Measurements from ENCODE around the gene NXPH2.
"Not testable (repeated sequence)": the region's sequence is repeated elsewhere in the genome, so short reads cannot be mapped to it uniquely, and the experiment has no call there.

Gene NXPH2

GRCh38 chr2:138744713-138745112 is 35.5 kb downstream of the NXPH2 start:
- no peaks in the 10 kb centered on the region for H3K36me3 ChIP-seq (replicated peaks; ENCODE audit: low read depth, low read length)
- no peaks in the 10 kb centered on the region for H3K9me3 ChIP-seq (ENCODE audit: insufficient read depth, low read length)
- no peaks in the 10 kb centered on the region for H3K4me1 ChIP-seq (ENCODE audit: low read length)
- H3K9ac ChIP-seq (ENCODE audit: low read length) = no peak overlapping the region
- H3K27me3 ChIP-seq (ENCODE audit: low read depth, low read length) = no peaks in the 10 kb centered on the region
- H2AFZ ChIP-seq (ENCODE audit: low read depth, low read length) = no peak overlapping the region
- no peak overlapping the region for H3K4me3 ChIP-seq (ENCODE audit: low read length)
- TF ChIP-seq EZH2phosphoT487 (IDR thresholded peaks at IDR 0.05; ENCODE audit: low read depth) = no peak
- H3K4me2 ChIP-seq (ENCODE audit: low read length) = no peak overlapping the region
- no peaks in the 10 kb centered on the region for H4K20me1 ChIP-seq (ENCODE audit: insufficient read depth, low read length)
- no peak overlapping the region for H3K27ac ChIP-seq (ENCODE audit: low read length)
- no peaks in the 10 kb centered on the region for H3K79me2 ChIP-seq (ENCODE audit: low read length)

DNA sequence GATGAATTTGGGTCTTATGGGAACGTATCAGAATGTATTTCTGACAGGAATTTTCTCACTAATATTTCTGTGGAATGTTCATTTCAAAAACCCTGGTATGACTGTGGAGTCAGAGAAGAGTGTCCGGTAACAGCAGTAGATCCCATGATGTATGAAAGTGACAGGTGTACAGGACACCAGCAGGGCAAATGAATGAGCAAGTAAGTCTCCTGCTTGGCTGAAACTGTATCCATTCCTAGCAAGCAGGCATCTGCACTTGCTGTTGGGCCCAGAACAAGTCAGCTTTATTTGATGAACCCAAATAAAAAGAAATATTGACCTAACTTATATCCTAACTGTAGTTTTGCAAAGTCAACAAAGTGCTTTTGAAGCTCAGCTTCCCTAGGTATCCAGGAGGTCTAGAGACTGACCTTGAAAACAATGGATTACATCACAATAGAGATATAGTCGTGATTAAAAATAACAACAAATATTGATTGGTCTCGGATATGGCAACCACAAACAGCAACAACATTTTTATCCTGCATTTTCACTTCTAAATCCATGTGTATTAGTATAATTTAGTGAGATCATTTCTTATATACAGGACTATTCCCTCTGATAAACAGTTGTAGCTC is 37.6 kb downstream of the NXPH2 start:
- H3K4me2 ChIP-seq (ENCODE audit: low read length) = no peak overlapping the region
- no peak overlapping the region for H3K4me3 ChIP-seq (ENCODE audit: low read length)
- H3K27ac ChIP-seq (ENCODE audit: low read length) = no peak overlapping the region
- no peaks in the 10 kb centered on the region for H4K20me1 ChIP-seq (ENCODE audit: insufficient read depth, low read length)
- H3K9me3 ChIP-seq (ENCODE audit: insufficient read depth, low read length) = 0 out of 2 replicates have a peak, but pooled peaks cover under 1% of the 10 kb centered on the region
- TF ChIP-seq, protein P1, sequence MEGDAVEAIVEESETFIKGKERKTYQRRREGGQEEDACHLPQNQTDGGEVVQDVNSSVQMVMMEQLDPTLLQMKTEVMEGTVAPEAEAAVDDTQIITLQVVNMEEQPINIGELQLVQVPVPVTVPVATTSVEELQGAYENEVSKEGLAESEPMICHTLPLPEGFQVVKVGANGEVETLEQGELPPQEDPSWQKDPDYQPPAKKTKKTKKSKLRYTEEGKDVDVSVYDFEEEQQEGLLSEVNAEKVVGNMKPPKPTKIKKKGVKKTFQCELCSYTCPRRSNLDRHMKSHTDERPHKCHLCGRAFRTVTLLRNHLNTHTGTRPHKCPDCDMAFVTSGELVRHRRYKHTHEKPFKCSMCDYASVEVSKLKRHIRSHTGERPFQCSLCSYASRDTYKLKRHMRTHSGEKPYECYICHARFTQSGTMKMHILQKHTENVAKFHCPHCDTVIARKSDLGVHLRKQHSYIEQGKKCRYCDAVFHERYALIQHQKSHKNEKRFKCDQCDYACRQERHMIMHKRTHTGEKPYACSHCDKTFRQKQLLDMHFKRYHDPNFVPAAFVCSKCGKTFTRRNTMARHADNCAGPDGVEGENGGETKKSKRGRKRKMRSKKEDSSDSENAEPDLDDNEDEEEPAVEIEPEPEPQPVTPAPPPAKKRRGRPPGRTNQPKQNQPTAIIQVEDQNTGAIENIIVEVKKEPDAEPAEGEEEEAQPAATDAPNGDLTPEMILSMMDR (IDR thresholded peaks at IDR 0.05; ENCODE audit: low read depth, low read length) = no peak
- TF ChIP-seq EZH2phosphoT487 (IDR thresholded peaks at IDR 0.05; ENCODE audit: low read depth) = no peak
- H2AFZ ChIP-seq (ENCODE audit: low read depth, low read length) = no peak overlapping the region
- H3K4me1 ChIP-seq (ENCODE audit: low read length) = no peaks in the 10 kb centered on the region
- H3K27me3 ChIP-seq (ENCODE audit: low read depth, low read length) = no peaks in the 10 kb centered on the region
- H3K36me3 ChIP-seq (replicated peaks; ENCODE audit: low read depth, low read length) = no peaks in the 10 kb centered on the region
- H3K9ac ChIP-seq (ENCODE audit: low read length) = no peak overlapping the region
- no peaks in the 10 kb centered on the region for H3K79me2 ChIP-seq (ENCODE audit: low read length)

- TF ChIP-seq, protein P1 (IDR thresholded peaks at IDR 0.05; ENCODE audit: low read depth, low read length) = no peak
- TF ChIP-seq EZH2phosphoT487 (IDR thresholded peaks at IDR 0.05; ENCODE audit: low read depth) = no peak
- Histone ChIP-seq H3K9ac (ENCODE audit: low read length) (no peak overlapping the region), H2AFZ (ENCODE audit: low read depth, low read length) (no peak overlapping the region)
Observed at GRCh38 chr2:138741851-138742250, 38.3 kb downstream of the NXPH2 start.

DNA sequence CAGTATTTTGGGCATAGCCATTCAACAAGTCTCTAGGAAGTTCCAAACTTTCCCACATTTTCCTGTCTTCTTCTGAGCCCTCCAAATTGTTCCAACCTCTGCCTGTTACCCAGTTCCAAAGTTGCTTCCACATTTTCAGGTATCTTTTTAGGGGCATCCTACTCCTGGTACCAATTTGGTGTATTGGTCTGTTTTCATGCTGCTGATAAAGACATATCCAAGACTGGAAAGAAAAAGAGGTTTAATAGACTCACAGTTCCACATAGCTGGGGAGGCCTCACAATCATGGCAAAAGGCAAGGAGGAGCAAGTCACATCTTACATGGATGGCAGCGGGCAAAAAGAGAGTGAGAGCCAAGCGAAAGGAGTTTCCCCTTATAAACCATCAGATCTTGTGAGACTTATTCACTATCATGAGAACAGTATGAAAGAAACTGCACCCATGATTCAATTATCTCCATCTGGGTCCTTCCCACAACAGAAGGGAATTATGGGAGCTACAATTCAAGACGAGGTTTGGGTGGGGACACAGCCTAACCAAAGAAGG is 43.1 kb downstream of the NXPH2 start:
- not testable (repeated sequence) for H4K20me1 ChIP-seq (ENCODE audit: insufficient read depth, low read length); H3K4me1 ChIP-seq (ENCODE audit: low read length); H3K4me3 ChIP-seq (ENCODE audit: low read length); H3K4me2 ChIP-seq (ENCODE audit: low read length); H3K36me3 ChIP-seq (replicated peaks; ENCODE audit: low read depth, low read length); H2AFZ ChIP-seq (ENCODE audit: low read depth, low read length); H3K9ac ChIP-seq (ENCODE audit: low read length); H3K79me2 ChIP-seq (ENCODE audit: low read length); H3K9me3 ChIP-seq (ENCODE audit: insufficient read depth, low read length); H3K27ac ChIP-seq (ENCODE audit: low read length)
- peaks cover 12% of the 10 kb centered on the region for H3K27me3 ChIP-seq (ENCODE audit: low read depth, low read length)

More at GRCh38 chr2:138741851-138742250, 38.3 kb downstream of the NXPH2 start:
- H3K4me1 ChIP-seq (ENCODE audit: low read length) = no peaks in the 10 kb centered on the region
- H3K36me3 ChIP-seq (replicated peaks; ENCODE audit: low read depth, low read length) = no peaks in the 10 kb centered on the region
- H3K27me3 ChIP-seq (ENCODE audit: low read depth, low read length) = no peaks in the 10 kb centered on the region
- H3K4me2 ChIP-seq (ENCODE audit: low read length) = no peak overlapping the region
- H3K27ac ChIP-seq (ENCODE audit: low read length) = no peak overlapping the region
- H4K20me1 ChIP-seq (ENCODE audit: insufficient read depth, low read length) = no peaks in the 10 kb centered on the region
- H3K79me2 ChIP-seq (ENCODE audit: low read length) = no peaks in the 10 kb centered on the region
- H3K9me3 ChIP-seq (ENCODE audit: insufficient read depth, low read length) = 0 out of 2 replicates have a peak, but pooled peaks cover 4% of the 10 kb centered on the region
- H3K4me3 ChIP-seq (ENCODE audit: low read length) = no peak overlapping the region

GRCh38 chr2:138732651-138733050 is 47.5 kb downstream of the NXPH2 start:
- Histone ChIP-seq H3K4me2 (ENCODE audit: low read length) (no peak overlapping the region), H3K4me1 (ENCODE audit: low read length) (peaks cover 11% of the 10 kb centered on the region), H3K4me3 (ENCODE audit: low read length) (no peak overlapping the region), H3K79me2 (ENCODE audit: low read length) (no peaks in the 10 kb centered on the region), H3K36me3 (replicated peaks; ENCODE audit: low read depth, low read length) (peaks cover 5% of the 10 kb centered on the region), H3K9ac (ENCODE audit: low read length) (no peak overlapping the region), H3K27ac (ENCODE audit: low read length) (no peak overlapping the region), H2AFZ (ENCODE audit: low read depth, low read length) (no peak overlapping the region), H3K27me3 (ENCODE audit: low read depth, low read length) (peaks cover 27% of the 10 kb centered on the region), H4K20me1 (ENCODE audit: insufficient read depth, low read length) (no peaks in the 10 kb centered on the region), H3K9me3 (ENCODE audit: insufficient read depth, low read length) (peaks cover 12% of the 10 kb centered on the region)
- TF ChIP-seq, protein P1 (IDR thresholded peaks at IDR 0.05; ENCODE audit: low read depth, low read length) = no peak
- TF ChIP-seq EZH2phosphoT487 (IDR thresholded peaks at IDR 0.05; ENCODE audit: low read depth) = no peak

All from OCI-LY3 (cell line).